ENCODE measurements around the gene WASF2.

DNA sequence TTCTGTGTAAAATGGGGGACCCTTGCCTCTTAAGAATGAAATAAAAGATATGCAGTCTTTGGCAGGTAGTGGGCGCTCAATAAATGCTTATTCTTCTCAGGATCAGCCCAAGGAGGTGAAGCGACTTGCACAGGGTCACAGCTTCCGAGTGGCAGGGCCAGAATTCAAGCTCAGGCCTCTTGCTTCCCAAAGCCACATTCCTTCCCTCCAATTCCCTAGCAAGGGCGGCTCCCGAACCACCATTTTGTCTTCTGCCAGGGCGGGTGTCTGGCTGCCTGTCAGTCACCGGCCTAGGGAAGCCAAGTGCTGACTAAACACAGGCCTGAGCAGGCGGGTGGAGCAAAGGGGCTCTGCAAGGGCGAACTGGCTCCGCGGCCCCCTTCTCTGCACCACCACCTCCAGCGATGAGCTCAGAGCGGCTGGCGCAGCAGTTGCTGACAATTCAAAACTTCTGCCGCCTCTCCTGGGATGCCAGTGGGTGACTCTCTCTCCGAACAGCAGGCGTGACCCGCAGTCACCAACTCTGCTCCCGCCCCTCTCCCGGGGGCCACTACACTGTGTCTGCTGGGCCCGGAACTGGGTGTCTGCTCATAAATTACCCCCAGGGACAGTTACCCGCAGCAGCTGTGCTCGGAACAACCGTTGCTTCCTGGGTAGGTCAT lies 86.8 kb downstream of the WASF2 start:
- TF ChIP-seq RAD21 (conservative IDR thresholded peaks at IDR 0.05) = peak; percentile 65
- TF ChIP-seq, protein P1, sequence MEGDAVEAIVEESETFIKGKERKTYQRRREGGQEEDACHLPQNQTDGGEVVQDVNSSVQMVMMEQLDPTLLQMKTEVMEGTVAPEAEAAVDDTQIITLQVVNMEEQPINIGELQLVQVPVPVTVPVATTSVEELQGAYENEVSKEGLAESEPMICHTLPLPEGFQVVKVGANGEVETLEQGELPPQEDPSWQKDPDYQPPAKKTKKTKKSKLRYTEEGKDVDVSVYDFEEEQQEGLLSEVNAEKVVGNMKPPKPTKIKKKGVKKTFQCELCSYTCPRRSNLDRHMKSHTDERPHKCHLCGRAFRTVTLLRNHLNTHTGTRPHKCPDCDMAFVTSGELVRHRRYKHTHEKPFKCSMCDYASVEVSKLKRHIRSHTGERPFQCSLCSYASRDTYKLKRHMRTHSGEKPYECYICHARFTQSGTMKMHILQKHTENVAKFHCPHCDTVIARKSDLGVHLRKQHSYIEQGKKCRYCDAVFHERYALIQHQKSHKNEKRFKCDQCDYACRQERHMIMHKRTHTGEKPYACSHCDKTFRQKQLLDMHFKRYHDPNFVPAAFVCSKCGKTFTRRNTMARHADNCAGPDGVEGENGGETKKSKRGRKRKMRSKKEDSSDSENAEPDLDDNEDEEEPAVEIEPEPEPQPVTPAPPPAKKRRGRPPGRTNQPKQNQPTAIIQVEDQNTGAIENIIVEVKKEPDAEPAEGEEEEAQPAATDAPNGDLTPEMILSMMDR (IDR thresholded peaks at IDR 0.05; ENCODE audit: poor library complexity, severe bottlenecking) = peak; percentile 59
